GM12878 (cell line): ENCODE data around the gene TM9SF2.

ENCODE experiments used
- CHD2 ChIP-seq: IDR thresholded peaks from 2 replicates; pipeline ENCODE4 v1.6.1; 2011; ENCODE audit warnings: low read depth, low read length, improper control_type of control experiment, borderline replicate concordance
- CTCF ChIP-seq, 3 experiments: IDR thresholded peaks in 2 of 3; conservative IDR thresholded peaks in 1 of 3; 2 replicates each; pipeline ENCODE4 v1.5.1; 2011; ENCODE audit warnings: low read depth in 3 of 3, low read length in 3 of 3, mild to moderate bottlenecking in 3 of 3, control low read depth in 2 of 3, moderate library complexity in 2 of 3, inconsistent platforms in 1 of 3, mixed read lengths in 1 of 3; ENCODE audit not compliant: control insufficient read depth in 2 of 3, insufficient read depth in 1 of 3; ENCODE audit errors: extremely low read depth in 1 of 3
- EGR1 ChIP-seq, 2 experiments: IDR thresholded peaks; 1 replicate in 1 of 2; 2 replicates in 1 of 2; pipeline ENCODE4 v1.6.1; 2011 to 2012; ENCODE audit warnings: low read depth in 2 of 2, low read length in 2 of 2, borderline replicate concordance in 1 of 2, mild to moderate bottlenecking in 1 of 2, moderate library complexity in 1 of 2
- EP300 ChIP-seq, 2 experiments: fragments of 150-350 bp in 1 of 2; IDR thresholded peaks; 2 replicates each; pipeline ENCODE4 v1.6.1; 2011 to 2012; ENCODE audit warnings: low read depth in 2 of 2, low read length in 2 of 2, borderline replicate concordance in 1 of 2, improper control_type of control experiment in 1 of 2, inconsistent platforms in 1 of 2; ENCODE audit not compliant: control insufficient read depth in 1 of 2
- GABPA ChIP-seq: IDR thresholded peaks from 2 replicates; pipeline ENCODE4 v1.6.1; 2014; ENCODE audit warnings: antibody characterized with exemption, low read depth, mild to moderate bottlenecking, inconsistent platforms
- HDGF ChIP-seq: fragments of 450-650 bp; IDR thresholded peaks from 2 replicates; pipeline ENCODE4 v1.6.1; 2016; ENCODE audit warnings: antibody characterized with exemption
- MYC ChIP-seq: IDR thresholded peaks from 2 replicates; pipeline ENCODE4 v1.6.1; 2011; ENCODE audit warnings: mild to moderate bottlenecking, low read length, moderate library complexity, inconsistent platforms; ENCODE audit not compliant: insufficient read depth, insufficient replicate concordance, insufficient read length, severe bottlenecking
- ZNF592 ChIP-seq: fragments of 450-650 bp; IDR thresholded peaks from 2 replicates; pipeline ENCODE4 v1.6.1; 2017; ENCODE audit warnings: mild to moderate bottlenecking, moderate library complexity

DNA sequence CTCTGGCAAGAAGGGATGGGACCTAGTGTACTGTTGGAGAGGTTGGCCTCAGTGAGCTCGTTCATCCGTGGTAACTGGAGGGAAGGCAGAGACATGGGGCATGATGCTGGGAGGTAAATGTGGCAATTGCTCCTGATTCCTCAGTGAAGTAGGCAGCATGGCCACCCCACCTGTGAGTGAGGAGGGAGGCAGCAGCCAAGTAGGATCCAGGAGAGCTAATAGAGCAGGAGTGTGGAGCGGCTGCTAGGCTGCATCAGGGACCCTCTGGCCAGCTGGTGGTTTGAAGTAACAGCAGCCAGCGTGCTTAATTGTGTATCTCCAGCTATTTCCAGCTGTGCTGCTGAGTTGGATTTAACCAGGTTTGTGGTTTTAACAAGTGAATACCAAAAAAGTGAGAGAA, 24.7 kb downstream of the TM9SF2 start:
- TF ChIP-seq CHD2 (no peak), ZNF592 (no peak), CTCF (IDR thresholded peaks at IDR 0.05 in 2 of 3, conservative IDR thresholded peaks at IDR 0.05 in 1 of 3; ENCODE audit: control insufficient read depth in 2 of 3, extremely low read depth in 1 of 3, insufficient read depth in 1 of 3, low read depth in 3 of 3, low read length in 3 of 3) (no peak), HDGF (no peak), EGR1 (IDR thresholded peaks at IDR 0.05; ENCODE audit: borderline replicate concordance in 1 of 2, low read depth in 2 of 2, low read length in 2 of 2) (no peak), EP300 (IDR thresholded peaks at IDR 0.05; ENCODE audit: borderline replicate concordance in 1 of 2, control insufficient read depth in 1 of 2, low read depth in 2 of 2, low read length in 2 of 2) (no peak), GABPA (no peak), MYC (no peak)
